IMR-90 (cell line): ENCODE results near the gene GLMP.

Experiments
- CEBPB ChIP-seq: IDR thresholded peaks from 2 replicates; pipeline ENCODE4 v1.6.1; 2012; ENCODE audit warnings: low read depth, low read length, improper control_type of control experiment
- CTCF ChIP-seq: conservative IDR thresholded peaks from 2 replicates; pipeline ENCODE4 v1.5.1; 2012; ENCODE audit warnings: mild to moderate bottlenecking, low read depth, low read length, improper control_type of control experiment
- MAFK ChIP-seq: IDR thresholded peaks from 2 replicates; pipeline ENCODE4 v1.6.1; 2012; ENCODE audit warnings: low read depth, low read length, improper control_type of control experiment
- NFE2L2 ChIP-seq: fragments of 150-350 bp; IDR thresholded peaks from 2 replicates; pipeline ENCODE4 v1.6.1; 2016; ENCODE audit warnings: low read depth, mild to moderate bottlenecking, low read length
- POLR2A ChIP-seq: IDR thresholded peaks from 2 replicates; pipeline ENCODE4 v1.6.1; 2012; ENCODE audit warnings: mild to moderate bottlenecking, low read depth, low read length
- RAD21 ChIP-seq: IDR thresholded peaks from 2 replicates; pipeline ENCODE4 v1.6.1; 2012; ENCODE audit warnings: low read length, improper control_type of control experiment
- SMC3 ChIP-seq: fragments of 150-350 bp; IDR thresholded peaks from 2 replicates; pipeline ENCODE4 v1.6.1; 2016; ENCODE audit warnings: low read depth, mild to moderate bottlenecking, antibody characterized with exemption, low read length, moderate library complexity
- USF2 ChIP-seq: fragments of 150-350 bp; IDR thresholded peaks from 2 replicates; pipeline ENCODE4 v1.6.1; 2017; ENCODE audit warnings: mild to moderate bottlenecking, antibody characterized with exemption, low read length, low read depth

GRCh38 chr1:156257711-156258110, 37.8 kb downstream of the GLMP start:
- TF ChIP-seq CTCF (no peak), CEBPB (no peak), RAD21 (no peak), POLR2A (no peak), USF2 (no peak), NFE2L2 (no peak), MAFK (no peak), SMC3 (no peak)
